NT2/D1 (cell line): ENCODE measurements around the gene GSG1L.

ENCODE experiments used
- SUZ12 ChIP-seq: IDR thresholded peaks from 2 replicates; pipeline ENCODE4 v1.6.1; 2011; ENCODE audit not compliant: insufficient read length, insufficient read depth; ENCODE audit errors: extremely low read depth
- YY1 ChIP-seq: IDR thresholded peaks from 2 replicates; pipeline ENCODE4 v1.6.1; 2011; ENCODE audit not compliant: insufficient read length, insufficient read depth
- ZNF274 ChIP-seq: IDR thresholded peaks from 2 replicates; pipeline ENCODE4 v1.6.1; 2011; ENCODE audit warnings: mild to moderate bottlenecking, low read depth, low read length

- TF ChIP-seq YY1 (no peak), SUZ12 (no peak), ZNF274 (no peak)
These were observed 281.3 kb downstream of the GSG1L start for GRCh38 chr16:27781981-27782880.
